ENCODE results near the gene KASH5.

- TF ChIP-seq KDM6A (CRISPR knock-in tag; IDR thresholded peaks at IDR 0.05; ENCODE audit: low read depth) (no peak), EZH2 (conservative IDR thresholded peaks at IDR 0.05; ENCODE audit: low read depth, low read length) (no peak)
Measured at GRCh38 chr19:49347191-49347590, 40.9 kb upstream of the KASH5 start.

Data from HepG2 (cell line).